Karpas-422 (cell line): Measurements from ENCODE around the gene ZPBP. TPM values are rescaled to one million over a fixed set of nuclear protein-coding genes. Genes with fewer than 3 reads are reported as not detected.

Source experiments
- DNase-seq: peaks from one replicate; pipeline ENCODE4 v3.0.0-alpha.2; 2015
- H2AFZ ChIP-seq: fragments of 200-600 bp; sonication (generic); 2 replicates; pipeline ENCODE4 v1.6.1; 2014; ENCODE audit warnings: antibody characterized with exemption, low read length, mixed read lengths
- H3K27ac ChIP-seq: fragments of 200-600 bp; sonication (generic); 2 replicates; pipeline ENCODE4 v1.5.1; 2014; ENCODE audit warnings: mild to moderate bottlenecking, low read length, moderate library complexity
- H3K27me3 ChIP-seq: fragments of 200-600 bp; sonication (generic); 2 replicates; pipeline ENCODE4 v1.6.1; 2014; ENCODE audit warnings: low read length, mixed read lengths
- H3K36me3 ChIP-seq: fragments of 200-600 bp; sonication (generic); 2 replicates; pipeline ENCODE4 v1.6.1; 2014; ENCODE audit warnings: low read length, mixed read lengths; ENCODE audit not compliant: insufficient read depth
- H3K4me1 ChIP-seq: fragments of 200-600 bp; sonication (generic); 2 replicates; pipeline ENCODE4 v1.6.1; 2014; ENCODE audit warnings: mild to moderate bottlenecking, low read length, mixed read lengths
- H3K4me2 ChIP-seq: fragments of 200-600 bp; sonication (generic); 2 replicates; pipeline ENCODE4 v1.6.1; 2014; ENCODE audit warnings: low read length, low read depth, mild to moderate bottlenecking; ENCODE audit not compliant: poor library complexity, severe bottlenecking
- H3K4me3 ChIP-seq: fragments of 200-600 bp; sonication (generic); 2 replicates; pipeline ENCODE4 v1.5.1; 2014; ENCODE audit warnings: mild to moderate bottlenecking, antibody characterized with exemption, low read length, mixed read lengths
- H3K79me2 ChIP-seq: fragments of 200-600 bp; sonication (generic); 2 replicates; pipeline ENCODE4 v1.6.1; 2014; ENCODE audit warnings: mild to moderate bottlenecking, low read length, mixed read lengths
- H3K9ac ChIP-seq: fragments of 200-600 bp; sonication (generic); 2 replicates; pipeline ENCODE4 v1.6.0; 2014; ENCODE audit warnings: low read length
- H3K9me2 ChIP-seq: fragments of 200-600 bp; sonication (generic), shearing (Covaris generic); replicated peaks from 2 replicates; pipeline ENCODE4 v1.6.0; 2014; ENCODE audit warnings: mild to moderate bottlenecking, low read length, moderate library complexity; ENCODE audit not compliant: insufficient read depth
- H3K9me3 ChIP-seq: fragments of 300-700, 200-600 bp; sonication (generic); 2 replicates; pipeline ENCODE4 v1.6.1; 2014; ENCODE audit warnings: low read length, mixed read lengths
- H4K20me1 ChIP-seq: fragments of 200-600 bp; sonication (generic); 2 replicates; pipeline ENCODE4 v1.6.1; 2014; ENCODE audit warnings: mild to moderate bottlenecking, antibody characterized with exemption, low read length, low read depth; ENCODE audit not compliant: insufficient read depth
- total RNA-seq: library from RNA; depleted of rRNA; stranded (reverse); fragments of >200 nt; shearing (Covaris generic); gene quantifications from 2 replicates; pipeline ENCODE4 v1.2.3, GENCODE V29; 2014; ENCODE audit warnings: low replicate concordance; rRNA removed

The ZPBP gene
- total RNA-seq, 1 experiment from 2014 or later: not detected

- H3K9ac ChIP-seq: no peak overlapping the region
- DNase-seq: no peak
- no peaks in the 10 kb centered on the region for H3K36me3 ChIP-seq
Measured at GRCh38 chr7:49927631-49928030, 165.4 kb downstream of the ZPBP start.

GRCh38 chr7:49926720-49927119 lies 166.3 kb downstream of the ZPBP start:
- Histone ChIP-seq H3K27ac (no peak overlapping the region), H3K4me2 (no peak overlapping the region), H3K9me2 (0 out of 2 replicates have a peak, but pooled peaks cover 4% of the 10 kb centered on the region), H3K36me3 (no peaks in the 10 kb centered on the region), H3K9me3 (peaks cover 5% of the 10 kb centered on the region; the same call in 1 of the 2 replicates), H3K79me2 (no peaks in the 10 kb centered on the region), H3K4me1 (no peaks in the 10 kb centered on the region), H4K20me1 (no peaks in the 10 kb centered on the region), H3K9ac (no peak overlapping the region), H2AFZ (no peak overlapping the region), H3K4me3 (no peak overlapping the region), H3K27me3 (no peaks in the 10 kb centered on the region)
- DNase-seq: no peak

More at GRCh38 chr7:49927631-49928030, 165.4 kb downstream of the ZPBP start:
- no peaks in the 10 kb centered on the region for H3K27me3 ChIP-seq
- no peaks in the 10 kb centered on the region for H3K79me2 ChIP-seq
- no peaks in the 10 kb centered on the region for H4K20me1 ChIP-seq
- H3K4me3 ChIP-seq: no peak overlapping the region
- H2AFZ ChIP-seq: no peak overlapping the region
- H3K27ac ChIP-seq: no peak overlapping the region
- H3K9me2 ChIP-seq: 0 out of 2 replicates have a peak, but pooled peaks cover 4% of the 10 kb centered on the region
- no peaks in the 10 kb centered on the region for H3K4me1 ChIP-seq
- H3K9me3 ChIP-seq: peaks cover 5% of the 10 kb centered on the region; the same call in 1 of the 2 replicates
- no peak overlapping the region for H3K4me2 ChIP-seq

DNA sequence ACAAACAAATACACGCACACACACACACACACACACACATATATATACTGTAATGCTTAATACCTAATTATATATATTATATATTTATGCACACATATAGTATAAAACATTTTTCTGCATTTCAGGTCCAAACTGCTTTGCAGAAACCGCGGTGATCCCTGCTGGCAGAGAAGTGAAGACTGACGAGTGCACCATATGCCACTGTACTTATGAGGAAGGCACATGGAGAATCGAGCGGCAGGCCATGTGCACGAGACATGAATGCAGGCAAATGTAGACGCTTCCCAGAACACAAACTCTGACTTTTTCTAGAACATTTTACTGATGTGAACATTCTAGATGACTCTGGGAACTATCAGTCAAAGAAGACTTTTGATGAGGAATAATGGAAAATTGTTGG lies 181.1 kb downstream of the ZPBP start:
- Histone ChIP-seq H2AFZ (no peak overlapping the region), H3K27me3 (no peaks in the 10 kb centered on the region), H4K20me1 (no peaks in the 10 kb centered on the region), H3K4me3 (no peak overlapping the region), H3K9me2 (no peaks in the 10 kb centered on the region), H3K36me3 (no peaks in the 10 kb centered on the region), H3K79me2 (no peaks in the 10 kb centered on the region), H3K9ac (no peak overlapping the region), H3K4me2 (no peak overlapping the region), H3K4me1 (no peaks in the 10 kb centered on the region), H3K9me3 (no peaks in the 10 kb centered on the region), H3K27ac (no peak overlapping the region)
- no peak for DNase-seq

- H3K4me1 ChIP-seq: no peaks in the 10 kb centered on the region
- H3K9me2 ChIP-seq: no peaks in the 10 kb centered on the region
Measured at GRCh38 chr7:49894543-49894942, 198.5 kb downstream of the ZPBP start.

GRCh38 chr7:49893131-49893530 lies 199.9 kb downstream of the ZPBP start:
- Histone ChIP-seq H4K20me1 (no peaks in the 10 kb centered on the region), H3K9ac (no peak overlapping the region), H3K36me3 (no peaks in the 10 kb centered on the region), H3K4me3 (no peak overlapping the region), H3K9me2 (no peaks in the 10 kb centered on the region), H3K27ac (no peak overlapping the region), H3K79me2 (no peaks in the 10 kb centered on the region), H3K27me3 (no peaks in the 10 kb centered on the region), H3K4me2 (no peak overlapping the region), H3K4me1 (no peaks in the 10 kb centered on the region), H2AFZ (no peak overlapping the region), H3K9me3 (no peaks in the 10 kb centered on the region)
- DNase-seq: no peak

More at GRCh38 chr7:49894543-49894942, 198.5 kb downstream of the ZPBP start:
- no peak overlapping the region for H3K9ac ChIP-seq
- no peaks in the 10 kb centered on the region for H3K79me2 ChIP-seq
- no peak for DNase-seq
- no peaks in the 10 kb centered on the region for H3K9me3 ChIP-seq
- H4K20me1 ChIP-seq: no peaks in the 10 kb centered on the region
- no peak overlapping the region for H3K27ac ChIP-seq
- no peaks in the 10 kb centered on the region for H3K27me3 ChIP-seq
- H3K36me3 ChIP-seq: no peaks in the 10 kb centered on the region
- H3K4me2 ChIP-seq: no peak overlapping the region
- H2AFZ ChIP-seq: no peak overlapping the region
- H3K4me3 ChIP-seq: no peak overlapping the region

- no peak overlapping the region for H2AFZ ChIP-seq
- no peaks in the 10 kb centered on the region for H3K27me3 ChIP-seq
- no peaks in the 10 kb centered on the region for H3K4me1 ChIP-seq
- no peaks in the 10 kb centered on the region for H3K36me3 ChIP-seq
- no peak overlapping the region for H3K27ac ChIP-seq
- H4K20me1 ChIP-seq: no peaks in the 10 kb centered on the region
- no peak overlapping the region for H3K9ac ChIP-seq
- DNase-seq: no peak
- H3K4me3 ChIP-seq: no peak overlapping the region
- H3K4me2 ChIP-seq: no peak overlapping the region
- no peaks in the 10 kb centered on the region for H3K79me2 ChIP-seq
- no peaks in the 10 kb centered on the region for H3K9me2 ChIP-seq
- H3K9me3 ChIP-seq: no peaks in the 10 kb centered on the region
Measured at GRCh38 chr7:49892481-49892880, 200.6 kb downstream of the ZPBP start.

Other genes with a start within 250 kb of the ZPBP start
- 117 and 118 TPM in 2 replicates for gene IKZF1, start 211.5 kb upstream of the ZPBP start, total RNA-seq